Astrocyte of the spinal cord (primary cell): ENCODE results near the gene PLCH2.

Source experiments
- DNase-seq: peaks from one replicate; pipeline ENCODE4 v3.0.0; 2011; ENCODE audit warnings: low read depth, low spot score
- H3K4me3 ChIP-seq: 2 replicates; pipeline ENCODE4 v1.5.1; 2011; ENCODE audit warnings: low read depth, mild to moderate bottlenecking, low read length, moderate library complexity
- in situ Hi-C: cut with HindIII; loops from 2 replicates; pipeline ENCODE4 v1.10.0; 2017; ENCODE audit warnings: low sequenced_read_pairs
- TF ChIP-seq, protein P1 (sequence below): IDR thresholded peaks from 2 replicates; pipeline ENCODE4 v1.5.1; 2012; ENCODE audit warnings: low read depth, mild to moderate bottlenecking, low read length, inconsistent platforms

Gene PLCH2

DNA sequence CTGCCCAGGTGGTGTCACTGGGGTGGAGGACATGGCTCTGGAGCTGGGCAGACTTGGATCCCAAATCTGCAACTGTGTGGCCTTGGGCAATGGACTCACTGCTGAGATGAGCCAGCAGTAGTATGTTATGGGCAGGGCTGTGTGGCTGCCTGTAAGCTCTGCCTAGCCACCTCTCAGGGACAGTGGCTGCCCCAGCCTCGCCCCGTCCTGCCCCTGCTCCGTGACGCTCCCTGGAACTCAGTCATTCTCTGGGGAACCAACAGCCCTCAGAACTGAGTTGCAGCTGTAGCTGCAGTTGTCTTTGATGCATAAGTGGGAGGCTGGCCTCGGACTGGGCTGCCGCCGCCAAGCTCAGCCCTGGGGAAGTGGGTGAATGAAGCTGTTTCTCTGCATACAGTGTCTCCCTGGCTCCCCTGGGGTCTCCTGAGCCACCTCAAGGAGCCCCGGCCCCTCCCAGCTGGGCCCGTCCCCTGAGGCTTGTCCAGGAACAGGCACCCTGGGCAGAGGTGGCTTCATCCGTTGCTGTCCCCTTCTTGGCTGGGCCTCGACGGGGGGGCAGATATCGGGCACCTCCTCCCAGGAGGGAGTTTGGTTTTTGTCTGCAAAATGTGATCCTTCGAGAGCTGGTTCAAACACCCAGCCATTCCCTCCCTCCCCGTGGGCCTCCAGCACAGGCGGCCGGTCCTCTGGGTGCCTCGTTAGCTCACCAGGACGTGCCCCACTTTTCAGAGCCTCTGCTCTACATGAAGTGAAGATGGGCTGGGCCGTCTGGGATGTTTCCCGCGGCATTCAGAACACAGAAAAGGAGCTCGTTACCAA, 26.2 kb upstream of the PLCH2 start:
- DNase-seq, result no peak
- no peak overlapping the region for H3K4me3 ChIP-seq
- in situ Hi-C loops, result no loop called here
- TF ChIP-seq, protein P1, sequence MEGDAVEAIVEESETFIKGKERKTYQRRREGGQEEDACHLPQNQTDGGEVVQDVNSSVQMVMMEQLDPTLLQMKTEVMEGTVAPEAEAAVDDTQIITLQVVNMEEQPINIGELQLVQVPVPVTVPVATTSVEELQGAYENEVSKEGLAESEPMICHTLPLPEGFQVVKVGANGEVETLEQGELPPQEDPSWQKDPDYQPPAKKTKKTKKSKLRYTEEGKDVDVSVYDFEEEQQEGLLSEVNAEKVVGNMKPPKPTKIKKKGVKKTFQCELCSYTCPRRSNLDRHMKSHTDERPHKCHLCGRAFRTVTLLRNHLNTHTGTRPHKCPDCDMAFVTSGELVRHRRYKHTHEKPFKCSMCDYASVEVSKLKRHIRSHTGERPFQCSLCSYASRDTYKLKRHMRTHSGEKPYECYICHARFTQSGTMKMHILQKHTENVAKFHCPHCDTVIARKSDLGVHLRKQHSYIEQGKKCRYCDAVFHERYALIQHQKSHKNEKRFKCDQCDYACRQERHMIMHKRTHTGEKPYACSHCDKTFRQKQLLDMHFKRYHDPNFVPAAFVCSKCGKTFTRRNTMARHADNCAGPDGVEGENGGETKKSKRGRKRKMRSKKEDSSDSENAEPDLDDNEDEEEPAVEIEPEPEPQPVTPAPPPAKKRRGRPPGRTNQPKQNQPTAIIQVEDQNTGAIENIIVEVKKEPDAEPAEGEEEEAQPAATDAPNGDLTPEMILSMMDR, result no peak

DNA sequence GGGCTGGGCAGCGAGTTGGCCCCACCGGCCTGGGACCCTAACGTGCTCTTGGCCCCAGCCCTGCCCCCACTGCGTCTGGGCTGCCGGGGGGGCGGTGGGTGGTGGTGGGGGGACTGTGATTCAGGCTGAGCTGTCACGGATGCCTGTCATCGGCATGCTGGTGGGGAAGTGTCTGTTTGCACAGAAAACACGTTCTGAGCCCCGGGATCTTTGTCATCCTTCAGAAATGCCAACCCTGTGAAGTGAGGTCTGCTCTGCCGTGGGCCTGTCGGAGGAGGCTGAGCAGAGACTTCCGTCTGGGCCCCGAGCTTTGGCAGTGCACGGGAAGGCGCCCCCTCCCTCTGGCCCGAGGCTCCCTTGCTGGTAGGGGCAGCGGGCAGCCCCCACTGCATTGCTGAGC, 24.3 kb upstream of the PLCH2 start:
- peak; percentile 81 for DNase-seq
- TF ChIP-seq, protein P1, result no peak
- in situ Hi-C loops, result no loop called here
- H3K4me3 ChIP-seq, result no peak overlapping the region

DNA sequence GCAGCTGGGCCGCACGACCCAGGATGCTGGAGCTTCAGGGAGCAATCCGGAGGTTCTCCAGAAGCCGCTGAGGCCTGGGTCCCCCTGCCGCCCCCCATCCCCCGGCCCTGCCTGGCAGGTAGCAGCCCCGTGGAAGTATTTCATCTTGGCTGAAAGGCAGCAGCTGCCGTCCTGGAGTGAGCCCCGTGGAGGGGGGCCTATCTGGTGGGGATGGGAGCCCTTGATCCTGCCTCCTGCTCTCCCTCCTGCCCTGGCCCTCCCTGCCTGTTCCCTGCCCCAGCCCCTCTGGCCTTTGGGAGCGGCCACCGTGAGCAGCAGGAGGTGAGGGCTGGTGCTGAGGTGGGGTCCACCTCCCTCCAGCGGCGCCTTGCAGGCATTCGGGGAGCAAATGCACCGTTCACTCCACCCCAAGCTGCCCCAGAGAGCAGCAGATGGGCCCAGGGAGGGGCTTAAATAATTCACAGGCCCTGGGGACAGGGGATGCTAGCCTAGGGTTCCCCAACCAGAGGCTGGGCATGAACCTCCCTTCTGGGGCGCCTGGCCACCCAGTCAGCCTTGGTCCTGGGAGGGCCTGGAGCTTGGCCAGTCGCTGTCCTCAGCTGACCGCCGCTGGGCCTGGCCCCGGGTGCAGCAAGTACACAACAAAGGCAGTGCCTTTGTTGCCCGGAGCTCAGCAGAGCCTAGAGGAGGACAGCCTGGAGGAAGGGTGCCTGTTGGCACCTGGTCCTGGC, 23.7 kb upstream of the PLCH2 start:
- in situ Hi-C loops, result no loop called here
- DNase-seq, result peak; percentile 27
- TF ChIP-seq, protein P1, result no peak
- H3K4me3 ChIP-seq, result no peak overlapping the region

DNA sequence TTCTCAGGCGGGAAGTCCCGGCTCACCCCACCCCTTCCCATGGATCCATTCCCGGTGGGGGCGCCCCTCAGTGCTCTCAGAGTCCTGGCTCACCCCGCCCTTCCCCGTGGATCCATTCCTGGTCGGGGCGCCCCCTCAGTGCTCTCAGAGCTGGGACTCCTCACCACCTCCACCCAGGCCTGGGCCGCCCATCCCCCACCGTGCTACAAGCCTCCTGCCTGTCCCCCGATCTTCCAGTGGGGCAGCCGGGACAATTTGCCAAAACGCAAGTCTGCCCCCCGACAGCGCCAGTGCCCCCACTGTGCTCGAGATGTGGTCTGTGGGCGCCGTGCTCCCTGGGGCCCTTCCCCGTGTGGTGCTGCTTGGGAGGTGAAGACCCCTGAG, 23.2 kb upstream of the PLCH2 start:
- TF ChIP-seq, protein P1, result no peak
- H3K4me3 ChIP-seq, result no peak overlapping the region
- in situ Hi-C loops, result no loop called here
- no peak for DNase-seq

DNA sequence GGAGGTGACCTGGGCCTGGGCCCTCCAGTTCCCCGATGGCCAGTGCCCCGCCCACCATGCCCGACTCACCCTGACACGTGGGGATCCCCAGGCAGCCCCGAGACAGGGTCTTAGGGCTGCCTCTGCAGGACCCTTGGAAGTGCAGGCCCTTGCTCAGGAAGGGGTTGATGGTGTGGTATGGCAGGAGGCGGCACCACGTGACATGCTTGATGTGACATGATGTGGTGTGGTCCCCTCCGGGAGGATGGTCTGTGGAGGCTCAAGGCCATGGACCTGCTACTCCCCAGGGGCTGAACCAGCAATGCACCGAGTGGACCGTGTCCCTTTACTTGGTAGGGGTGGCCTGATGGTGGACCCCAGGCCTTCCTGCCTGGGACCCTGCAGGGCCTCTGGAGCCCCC, 21.9 kb upstream of the PLCH2 start:
- no peak for DNase-seq
- H3K4me3 ChIP-seq, result no peak overlapping the region
- in situ Hi-C loops, result no loop called here
- TF ChIP-seq, protein P1, result no peak

DNA sequence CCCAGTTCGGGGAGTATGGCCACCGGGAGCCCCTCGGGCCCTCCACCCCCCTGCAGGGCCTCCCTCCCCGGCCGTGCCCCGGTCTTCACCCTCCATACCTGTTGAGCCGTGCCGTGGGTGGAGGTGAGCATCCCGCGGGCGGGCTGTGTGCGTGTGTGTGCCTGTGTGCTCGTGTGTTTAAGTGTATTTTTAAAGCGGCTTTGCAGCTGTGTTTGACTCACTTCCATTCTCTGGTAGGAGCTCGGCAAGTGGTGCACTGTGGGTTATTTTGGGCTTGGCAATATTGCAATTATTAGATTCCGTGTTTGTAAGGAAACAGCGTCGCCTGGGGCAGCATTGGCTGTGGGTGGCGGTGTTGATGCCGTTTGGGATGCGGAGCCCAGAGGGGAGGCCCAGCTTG, 20.3 kb upstream of the PLCH2 start:
- no peak overlapping the region for H3K4me3 ChIP-seq
- no peak for DNase-seq
- TF ChIP-seq, protein P1, result no peak
- in situ Hi-C loops, result no loop called here
